ENCODE measurements around the gene VWA5A.
"Not testable (repeated sequence)": the region's sequence is repeated elsewhere in the genome, so short reads cannot be mapped to it uniquely, and the experiment has no call there.

Gene VWA5A

DNA sequence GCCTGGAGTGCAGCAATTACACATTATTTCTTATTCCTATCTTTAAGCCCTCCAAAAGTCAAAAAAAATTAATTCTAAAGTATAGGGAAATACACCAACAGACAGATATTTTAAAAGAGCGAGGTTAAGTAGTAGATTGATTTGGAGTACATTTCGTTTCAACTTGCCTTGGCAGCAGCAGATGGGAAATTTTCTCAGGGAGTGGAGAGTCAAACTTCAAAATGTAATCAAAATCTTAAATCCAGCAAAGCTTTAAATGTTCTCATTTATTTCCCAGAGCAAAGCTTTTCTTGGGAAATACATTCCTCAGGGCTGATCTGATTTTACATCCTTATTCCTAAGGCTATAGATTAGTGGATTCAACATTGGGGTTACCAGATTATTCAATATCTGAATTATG, 21.9 kb upstream of the VWA5A start:
- no peak for DNase-seq

- no peak for DNase-seq
These were observed 20.5 kb upstream of the VWA5A start for GRCh38 chr11:124094731-124095130.

GRCh38 chr11:124096364-124096763, 18.9 kb upstream of the VWA5A start:
- DNase-seq = no peak

DNA sequence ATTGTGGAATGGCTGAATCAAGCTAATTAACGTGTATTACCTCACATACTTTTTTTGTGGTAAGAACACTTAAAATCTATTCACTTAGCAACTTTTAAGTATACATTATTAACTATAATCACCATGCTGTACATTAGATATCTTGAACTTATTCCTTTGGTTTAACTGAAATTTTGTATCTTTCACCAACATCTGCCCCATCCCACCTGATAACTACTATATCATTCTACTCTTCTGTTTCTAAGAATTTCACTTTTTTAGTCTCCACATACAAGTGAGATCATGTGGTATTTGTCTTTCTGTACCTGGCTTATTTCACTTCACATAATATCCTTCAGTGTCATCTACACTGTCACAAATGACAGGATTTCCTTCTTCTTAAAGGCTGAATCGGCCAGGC, 17.1 kb upstream of the VWA5A start:
- no peak for DNase-seq

DNA sequence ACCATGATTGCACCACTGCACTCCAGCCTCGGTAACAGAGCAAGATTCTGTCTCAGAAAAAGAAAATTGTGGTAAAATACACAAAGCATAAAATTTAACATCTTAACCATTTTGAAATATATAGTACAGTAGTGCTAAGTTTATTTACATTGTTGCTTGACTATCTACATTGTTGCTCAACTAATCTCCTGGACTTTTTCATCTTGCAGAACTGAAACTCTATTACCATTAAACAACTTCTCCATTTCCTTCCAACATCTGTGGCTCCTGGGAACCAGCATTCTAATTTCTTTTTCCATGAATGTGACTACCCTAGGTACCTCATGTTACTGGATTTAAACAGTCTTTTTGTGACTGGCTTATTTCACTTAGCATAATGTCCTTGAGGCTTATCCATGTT, 13.5 kb upstream of the VWA5A start:
- no peak for DNase-seq

DNA sequence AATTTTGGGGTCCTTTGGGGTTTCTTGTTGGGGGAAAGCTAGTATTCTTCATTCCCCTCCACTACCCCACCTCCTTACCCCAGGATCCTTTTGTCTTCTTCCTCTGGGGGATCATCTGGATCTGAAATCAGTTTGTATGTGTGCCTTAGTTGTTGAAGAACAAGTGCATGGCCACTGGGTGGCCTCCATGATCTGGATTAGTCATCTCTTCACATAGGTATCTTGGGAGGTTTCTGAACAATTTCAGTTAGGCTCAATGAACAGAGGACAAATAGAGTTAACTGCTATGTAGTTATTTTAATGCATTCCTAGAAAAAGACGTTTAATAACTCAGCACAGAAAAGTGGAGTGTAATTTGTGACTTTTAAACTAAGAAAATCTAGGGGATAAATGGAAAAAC, 7.1 kb upstream of the VWA5A start:
- DNase-seq = no peak

DNA sequence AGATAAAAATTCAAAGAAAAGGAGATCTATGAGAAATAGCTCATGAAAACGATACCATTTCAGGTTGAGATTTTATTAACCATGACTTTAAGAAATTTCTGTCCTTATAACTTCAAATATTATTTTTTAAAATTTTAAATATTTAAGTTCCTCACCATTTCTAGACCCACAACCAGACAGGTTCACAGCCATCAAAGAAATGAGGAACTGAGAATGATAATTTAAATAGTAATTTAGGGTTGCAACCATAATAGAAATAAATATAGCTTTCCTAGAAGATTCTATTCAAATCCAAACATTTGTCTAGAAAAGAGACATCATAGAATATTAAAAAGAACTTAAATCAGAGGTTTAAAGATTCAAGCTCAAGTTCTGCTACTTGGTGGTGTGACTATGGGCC, 5.9 kb upstream of the VWA5A start:
- DNase-seq = no peak

GRCh38 chr11:124110201-124110600, 5.0 kb upstream of the VWA5A start:
- no peak for DNase-seq

DNA sequence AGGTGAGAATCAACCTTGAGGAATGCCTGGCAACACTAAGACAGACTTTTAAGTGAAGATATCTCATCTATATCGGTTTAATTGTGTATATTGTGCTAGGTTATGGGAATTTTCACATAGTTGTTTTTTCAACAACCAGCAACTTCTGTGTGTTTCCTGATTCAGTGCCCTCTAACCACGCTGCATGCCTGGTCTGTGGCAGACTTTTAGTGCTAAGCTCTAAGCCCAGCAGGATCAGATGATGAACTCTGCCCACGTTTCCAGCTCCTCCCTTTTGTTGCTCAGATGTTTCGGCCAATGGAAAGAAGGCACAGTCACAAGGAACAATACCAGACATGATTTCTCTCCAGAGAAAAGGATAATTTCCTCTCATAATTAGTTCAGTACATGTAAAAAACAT, 1.4 kb upstream of the VWA5A start:
- DNase-seq = no peak

DNA sequence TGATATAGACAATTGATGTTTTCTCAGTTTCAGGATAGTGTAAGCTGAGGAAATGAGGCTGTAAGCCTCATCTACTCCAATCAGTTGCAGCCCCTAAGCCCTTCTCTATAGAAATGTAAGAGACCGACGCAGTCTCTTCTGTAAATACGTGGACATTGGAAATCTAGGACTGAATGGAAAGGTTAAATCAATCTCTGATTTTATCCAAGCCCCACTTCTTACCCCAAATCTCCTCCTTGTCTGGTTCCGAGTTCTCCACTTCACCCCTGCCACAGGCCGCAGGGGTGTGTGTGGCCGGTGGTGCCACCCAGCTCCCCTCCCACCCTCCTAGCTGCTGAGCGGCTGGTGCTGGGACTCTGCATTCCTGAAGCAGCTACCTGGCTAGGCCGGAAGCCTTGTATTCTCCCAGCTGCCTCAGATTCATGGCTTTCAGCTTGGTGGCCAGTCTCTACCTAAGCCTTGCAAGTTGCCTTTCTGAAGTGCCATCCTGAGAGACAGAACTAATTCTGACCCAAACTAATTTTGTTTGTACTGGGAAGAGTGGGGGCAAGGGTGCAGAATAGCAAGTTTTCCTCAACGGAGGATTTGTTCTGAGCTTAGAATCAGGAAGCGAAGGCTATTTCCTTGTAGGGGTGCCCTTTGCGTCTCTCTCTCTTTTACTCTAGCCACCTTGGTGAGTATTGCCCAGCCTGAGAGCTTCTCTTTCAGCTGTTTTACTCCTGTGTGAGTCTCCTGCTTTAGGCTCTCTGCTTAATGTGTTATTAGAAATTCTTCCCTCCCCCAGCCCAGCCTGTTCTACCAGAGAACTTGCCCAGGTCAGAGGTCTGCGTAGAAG, 749 bp downstream of the VWA5A start:
- no peak for DNase-seq

- no peak for DNase-seq
These were observed 3.9 kb downstream of the VWA5A start for GRCh38 chr11:124119103-124119502.

DNA sequence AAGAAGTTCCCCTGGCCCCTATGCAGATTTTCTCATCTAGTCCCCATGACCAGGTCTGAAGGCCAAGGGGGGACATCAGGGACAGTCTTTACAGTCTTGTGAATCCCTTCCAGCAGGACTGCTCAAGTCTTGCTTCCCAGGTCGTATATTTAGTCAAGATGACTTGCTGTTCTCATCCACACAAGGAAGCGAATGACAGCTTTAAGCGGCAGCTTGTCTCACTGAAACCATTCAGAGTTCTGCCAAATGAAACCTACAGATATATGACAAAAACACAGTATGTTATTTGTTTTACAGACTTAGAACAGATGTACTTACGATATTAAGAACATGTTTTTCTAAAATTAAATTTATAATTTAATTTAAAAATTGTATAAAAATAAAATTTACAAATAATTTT, 5.6 kb downstream of the VWA5A start:
- DNase-seq = no peak

DNA sequence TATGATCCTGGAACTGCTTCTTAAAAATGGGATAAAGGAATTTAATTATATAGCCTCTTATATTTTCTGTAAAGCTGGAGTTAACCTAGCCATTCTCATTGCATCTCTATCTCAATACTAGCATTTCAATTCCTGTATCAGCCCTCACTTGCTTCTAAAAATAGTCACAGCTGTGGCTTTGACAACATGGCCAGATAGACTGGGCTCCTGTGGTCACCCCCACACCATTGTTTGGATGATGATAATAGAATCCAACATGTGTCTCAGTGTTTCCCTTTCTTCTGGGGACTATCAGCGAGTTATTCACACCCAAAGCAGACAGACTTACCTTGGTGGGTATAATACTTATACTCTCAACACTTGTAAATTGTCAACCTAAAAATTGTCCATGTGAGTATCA, 6.9 kb downstream of the VWA5A start:
- no peak for DNase-seq

DNA sequence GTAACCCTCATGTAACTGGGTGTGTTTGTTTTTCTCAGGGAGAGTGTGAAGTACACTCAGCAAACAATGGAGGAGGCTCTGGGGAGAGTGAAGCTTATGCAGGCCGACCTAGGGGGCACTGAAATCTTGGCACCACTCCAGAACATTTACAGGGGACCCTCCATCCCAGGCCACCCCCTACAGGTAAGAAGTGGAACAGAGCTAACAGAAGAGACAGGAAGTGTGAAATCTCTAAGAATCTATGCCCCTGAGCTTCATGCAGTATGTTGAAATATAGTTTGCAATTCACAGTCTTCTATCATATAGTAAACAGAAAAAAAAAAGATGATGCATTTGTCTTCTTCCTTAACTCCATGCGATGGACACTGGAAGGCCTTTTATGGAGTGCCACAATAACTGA, 8.4 kb downstream of the VWA5A start:
- DNase-seq = no peak

DNA sequence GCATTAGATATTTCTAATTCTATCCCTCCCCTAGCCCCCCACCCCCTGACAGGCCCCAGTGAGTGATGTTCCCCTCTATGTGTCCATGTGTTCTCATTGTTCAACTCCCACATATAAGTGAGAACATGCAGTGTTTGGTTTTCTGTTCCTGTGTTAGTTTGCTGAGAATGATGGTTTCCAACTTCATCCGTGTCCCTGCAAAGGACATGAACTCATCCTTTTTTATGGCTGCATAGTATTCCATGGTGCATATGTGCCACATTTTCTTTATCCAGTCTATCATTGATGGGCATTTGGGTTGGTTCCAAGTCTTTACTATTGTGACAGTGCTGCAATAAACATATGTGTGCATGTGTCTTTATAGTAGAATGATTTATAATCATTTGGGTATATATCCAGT, 11.9 kb downstream of the VWA5A start:
- not testable (repeated sequence) for DNase-seq

- DNase-seq = no peak
These were observed 27.8 kb downstream of the VWA5A start for GRCh38 chr11:124143034-124143433.

- DNase-seq = no peak
These were observed 32.7 kb downstream of the VWA5A start for GRCh38 chr11:124147951-124148350.

DNA sequence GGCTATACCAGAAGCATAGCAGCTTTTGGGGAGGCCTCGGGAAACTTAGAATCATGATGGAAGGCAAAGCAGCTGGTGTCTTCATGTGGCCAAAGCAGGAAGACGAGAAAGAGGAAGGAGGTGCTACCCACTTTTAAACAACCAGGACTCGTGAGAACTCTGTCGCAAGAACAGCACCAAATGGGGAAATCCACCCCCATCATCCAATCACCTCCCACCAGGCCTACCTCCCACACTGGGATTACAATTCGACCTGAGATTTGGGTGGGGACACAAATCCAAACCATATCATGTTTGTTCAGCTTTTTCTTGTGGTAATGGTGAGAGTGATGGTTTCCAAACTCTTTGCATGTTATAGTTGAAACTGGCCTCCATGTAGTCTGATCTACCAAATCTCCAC, 35.4 kb downstream of the VWA5A start:
- no peak for DNase-seq

- no peak for DNase-seq
These were observed 37.6 kb downstream of the VWA5A start for GRCh38 chr11:124152770-124153407.

DNA sequence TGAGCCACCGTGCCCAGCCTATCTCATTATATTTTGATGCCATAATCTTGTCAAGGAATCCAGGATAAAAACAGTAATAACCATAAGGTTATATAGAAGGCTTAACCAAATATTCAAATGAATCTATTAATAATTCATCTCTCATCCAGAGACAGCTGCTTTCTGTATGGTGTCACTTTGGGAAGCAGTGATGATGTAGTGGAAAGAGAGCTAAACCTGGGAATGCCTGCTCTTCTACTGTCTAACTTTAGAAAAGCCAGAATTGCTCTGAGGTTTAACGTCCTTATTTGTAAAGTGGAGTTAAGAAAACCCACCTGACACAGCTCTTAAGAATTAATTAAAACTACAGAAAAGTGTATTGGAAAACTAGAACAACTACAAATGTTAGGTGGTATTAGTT, 38.6 kb downstream of the VWA5A start:
- DNase-seq = no peak

GRCh38 chr11:124159481-124159880, 44.2 kb downstream of the VWA5A start:
- no peak for DNase-seq

GRCh38 chr11:124160986-124161385, 45.7 kb downstream of the VWA5A start:
- no peak for DNase-seq

GRCh38 chr11:124167826-124168231, 52.6 kb downstream of the VWA5A start:
- no peak for DNase-seq

GRCh38 chr11:124168796-124169195, 53.5 kb downstream of the VWA5A start:
- no peak for DNase-seq

- DNase-seq = not testable (repeated sequence)
These were observed 55.1 kb downstream of the VWA5A start for GRCh38 chr11:124170315-124170714.

Data from activated effector memory CD4-positive, alpha-beta T cell treated with anti-CD3 and anti-CD28 coated beads, Interleukin-2, amount 50 U/mL, for 16 hours (primary cell).